ENCODE results near the gene RASGRP1. TPM values are rescaled to one million over a fixed set of nuclear protein-coding genes. Genes with fewer than 3 reads are reported as not detected.

The RASGRP1 gene
- total and polyA plus RNA-seq, 10 donors, result 1.5 to 25.0 (median 14.6) TPM

DNA sequence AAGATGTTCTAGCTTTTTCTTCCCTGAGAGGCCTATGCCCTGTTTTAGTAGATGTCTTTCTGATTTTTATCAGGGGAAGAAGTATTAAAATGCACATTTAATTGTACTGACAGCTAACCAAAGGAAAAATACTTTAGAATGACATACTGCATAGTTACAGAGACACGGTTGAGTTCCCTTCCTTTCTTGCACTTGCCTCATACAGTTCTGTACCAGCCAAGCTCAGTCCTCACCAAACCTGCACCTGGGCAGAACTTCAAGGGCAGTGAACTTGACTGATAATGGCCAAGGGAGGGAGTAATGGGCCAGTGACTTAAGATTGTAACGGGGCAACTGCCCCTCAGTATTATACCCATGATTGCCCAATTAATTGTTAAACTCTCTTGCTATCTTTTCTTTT, 34.1 kb upstream of the RASGRP1 start:
- Histone ChIP-seq H3K4me1 (peaks cover 0 to 3% (median 0%) of the 10 kb centered on the region in 6 donors), H3K36me3 (no peaks in the 10 kb centered on the region), H3K4me3 (no peak overlapping the region), H3K27ac (no peak overlapping the region), H3K27me3 (replicated peaks in 1 of 7) (no peaks in the 10 kb centered on the region), H3K9me3 (no peaks in the 10 kb centered on the region)
- intact Hi-C loops (cut with DNase I; ENCODE audit: low total_unique reads), result no loop called here
- TF ChIP-seq, protein P1, sequence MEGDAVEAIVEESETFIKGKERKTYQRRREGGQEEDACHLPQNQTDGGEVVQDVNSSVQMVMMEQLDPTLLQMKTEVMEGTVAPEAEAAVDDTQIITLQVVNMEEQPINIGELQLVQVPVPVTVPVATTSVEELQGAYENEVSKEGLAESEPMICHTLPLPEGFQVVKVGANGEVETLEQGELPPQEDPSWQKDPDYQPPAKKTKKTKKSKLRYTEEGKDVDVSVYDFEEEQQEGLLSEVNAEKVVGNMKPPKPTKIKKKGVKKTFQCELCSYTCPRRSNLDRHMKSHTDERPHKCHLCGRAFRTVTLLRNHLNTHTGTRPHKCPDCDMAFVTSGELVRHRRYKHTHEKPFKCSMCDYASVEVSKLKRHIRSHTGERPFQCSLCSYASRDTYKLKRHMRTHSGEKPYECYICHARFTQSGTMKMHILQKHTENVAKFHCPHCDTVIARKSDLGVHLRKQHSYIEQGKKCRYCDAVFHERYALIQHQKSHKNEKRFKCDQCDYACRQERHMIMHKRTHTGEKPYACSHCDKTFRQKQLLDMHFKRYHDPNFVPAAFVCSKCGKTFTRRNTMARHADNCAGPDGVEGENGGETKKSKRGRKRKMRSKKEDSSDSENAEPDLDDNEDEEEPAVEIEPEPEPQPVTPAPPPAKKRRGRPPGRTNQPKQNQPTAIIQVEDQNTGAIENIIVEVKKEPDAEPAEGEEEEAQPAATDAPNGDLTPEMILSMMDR (IDR thresholded peaks at IDR 0.05 in 8 of 11, conservative IDR thresholded peaks at IDR 0.05 in 3 of 11), result no peak
- no peak for TF ChIP-seq POLR2A (IDR thresholded peaks at IDR 0.05)
- TF ChIP-seq POLR2AphosphoS5 (IDR thresholded peaks at IDR 0.05), result no peak
- WGBS, 5 donors, result 63 to 78% (median 70%) methylated on average over 2 of the region's 2 CpGs
- DNase-seq, result no peak

- intact Hi-C loops (cut with DNase I; ENCODE audit: low total_unique reads), result no loop called here
- H3K4me3 ChIP-seq, result no peak overlapping the region
- no peaks in the 10 kb centered on the region for H3K27me3 ChIP-seq (replicated peaks in 1 of 7)
- TF ChIP-seq POLR2AphosphoS5 (IDR thresholded peaks at IDR 0.05), result no peak
- TF ChIP-seq POLR2A (IDR thresholded peaks at IDR 0.05), result no peak
- TF ChIP-seq, protein P1 (IDR thresholded peaks at IDR 0.05 in 8 of 11, conservative IDR thresholded peaks at IDR 0.05 in 3 of 11), result no peak
- WGBS, 5 donors, result 78 to 87% (median 83%) methylated on average over 3 of the region's 3 CpGs
- H3K4me1 ChIP-seq, result peaks cover 0 to 3% (median 0%) of the 10 kb centered on the region in 6 donors
- no peaks in the 10 kb centered on the region for H3K36me3 ChIP-seq
- no peak for DNase-seq
- H3K9me3 ChIP-seq, result no peaks in the 10 kb centered on the region
- no peak overlapping the region for H3K27ac ChIP-seq
Measured at GRCh38 chr15:38597219-38597800, 32.7 kb upstream of the RASGRP1 start.

DNA sequence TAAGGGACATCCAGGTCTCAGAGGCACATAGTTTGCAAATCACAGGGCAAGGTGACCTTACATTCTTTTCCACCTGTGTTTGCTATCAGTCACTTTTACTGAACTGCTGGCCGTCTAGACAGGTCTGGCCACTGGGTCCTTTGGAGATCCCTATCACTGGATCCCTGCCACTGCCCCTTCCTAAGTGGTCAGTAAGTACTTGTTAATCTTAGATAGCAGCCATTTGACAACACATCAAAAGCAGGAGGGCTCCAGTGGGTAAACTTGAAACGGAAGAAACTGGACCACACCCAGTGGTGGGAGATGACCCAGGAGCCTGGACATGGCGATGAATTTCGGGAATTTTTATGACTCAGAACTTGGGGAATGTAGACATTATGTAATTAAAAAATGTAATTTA, 28.9 kb upstream of the RASGRP1 start:
- DNase-seq, result no peak
- 65 to 79% (median 72%) methylated on average over 4 of the region's 4 CpGs for WGBS, 5 donors
- Histone ChIP-seq H3K27ac (no peak overlapping the region), H3K4me3 (no peak overlapping the region), H3K36me3 (no peaks in the 10 kb centered on the region), H3K4me1 (peaks cover 0 to 3% (median 0%) of the 10 kb centered on the region in 6 donors), H3K9me3 (no peaks in the 10 kb centered on the region), H3K27me3 (replicated peaks in 1 of 7) (no peaks in the 10 kb centered on the region)
- intact Hi-C loops (cut with DNase I; ENCODE audit: low total_unique reads), result no loop called here
- no peak for TF ChIP-seq POLR2A (IDR thresholded peaks at IDR 0.05)
- no peak for TF ChIP-seq POLR2AphosphoS5 (IDR thresholded peaks at IDR 0.05)
- TF ChIP-seq, protein P1 (IDR thresholded peaks at IDR 0.05 in 8 of 11, conservative IDR thresholded peaks at IDR 0.05 in 3 of 11), result no peak

DNA sequence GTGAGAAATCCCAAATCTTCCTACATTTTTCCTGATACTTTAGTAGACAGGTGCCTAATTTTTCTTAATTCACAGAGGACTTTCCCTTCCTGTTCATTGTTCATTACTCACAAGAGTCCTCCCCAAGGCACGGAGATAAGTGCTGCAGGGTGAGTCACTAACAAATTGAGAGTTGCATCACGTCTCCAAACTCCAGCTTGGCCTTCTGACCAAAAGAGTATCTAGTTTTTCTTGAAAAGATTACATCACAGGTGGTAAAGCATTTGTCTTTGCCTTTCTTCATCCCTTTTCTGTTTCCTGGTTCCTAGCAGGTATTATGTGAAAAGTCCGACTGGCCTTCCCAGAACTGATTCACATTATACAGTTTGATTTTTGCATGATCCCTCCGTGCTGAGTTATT, 24.9 kb upstream of the RASGRP1 start:
- intact Hi-C loops (cut with DNase I; ENCODE audit: low total_unique reads), result no loop called here
- WGBS, 5 donors, result 68 to 85% (median 78%) methylated on average over 4 of the region's 4 CpGs
- DNase-seq, result no peak

More for the DNA sequence above, 24.9 kb upstream of the RASGRP1 start:
- no peak overlapping the region for H3K27ac ChIP-seq
- H3K4me3 ChIP-seq, result no peak overlapping the region
- no peaks in the 10 kb centered on the region for H3K27me3 ChIP-seq (replicated peaks in 1 of 7)
- peaks cover 0 to 13% (median 6%) of the 10 kb centered on the region in 6 donors for H3K4me1 ChIP-seq
- TF ChIP-seq POLR2AphosphoS5 (IDR thresholded peaks at IDR 0.05) (no peak), POLR2A (IDR thresholded peaks at IDR 0.05) (no peak)
- TF ChIP-seq, protein P1 (IDR thresholded peaks at IDR 0.05 in 8 of 11, conservative IDR thresholded peaks at IDR 0.05 in 3 of 11), result no peak
- H3K9me3 ChIP-seq, result peaks cover 0 to 6% (median 0%) of the 10 kb centered on the region in 8 donors
- H3K36me3 ChIP-seq, result no peaks in the 10 kb centered on the region
